Liver (tissue), 9 donors: ENCODE measurements around the gene CACYBP. TPM values are rescaled to one million over a fixed set of nuclear protein-coding genes. Genes with fewer than 3 reads are reported as not detected.

Source experiments
- DNase-seq: peaks from one replicate; pipeline ENCODE4 v3.0.0-alpha.2; 2017; ENCODE audit warnings: low spot score
- H3K27ac ChIP-seq, 2 donors: one replicate each; pipeline ENCODE4 v1.7.0; 2013; ENCODE audit warnings: inconsistent platforms in 2 of 2, low read length in 2 of 2, control low read depth in 1 of 2, low read depth in 1 of 2, mild to moderate bottlenecking in 1 of 2
- H3K27me3 ChIP-seq, 4 donors: one replicate each; pipeline versions ENCODE4 v1.6.1 to v1.7.0; 2013; ENCODE audit warnings: low read length in 3 of 4, inconsistent platforms in 1 of 4, mild to moderate bottlenecking in 1 of 4, moderate library complexity in 1 of 4; ENCODE audit not compliant: control insufficient read depth in 4 of 4, insufficient read depth in 4 of 4
- H3K36me3 ChIP-seq, 4 donors: one replicate each; pipeline versions ENCODE4 v1.6.1 to v1.7.0; 2013; ENCODE audit warnings: low read length in 3 of 4, mild to moderate bottlenecking in 3 of 4, low read depth in 1 of 4, moderate library complexity in 1 of 4; ENCODE audit not compliant: control insufficient read depth in 4 of 4, insufficient read depth in 3 of 4
- H3K4me1 ChIP-seq, 4 donors: one replicate each; pipeline versions ENCODE4 v1.6.1 to v1.7.0; 2013; ENCODE audit warnings: low read length in 3 of 4, mild to moderate bottlenecking in 3 of 4, moderate library complexity in 1 of 4; ENCODE audit not compliant: control insufficient read depth in 4 of 4, insufficient read depth in 4 of 4
- H3K4me3 ChIP-seq, 3 donors: one replicate each; pipeline versions ENCODE4 v1.6.1 to v1.7.0; 2013; ENCODE audit warnings: low read length in 3 of 3, control low read depth in 1 of 3, low read depth in 1 of 3, mild to moderate bottlenecking in 1 of 3
- H3K9ac ChIP-seq, 2 donors: one replicate each; pipeline ENCODE4 v1.7.0; 2013; ENCODE audit warnings: low read length in 2 of 2, mild to moderate bottlenecking in 2 of 2, moderate library complexity in 2 of 2, control low read depth in 1 of 2, low read depth in 1 of 2
- H3K9me3 ChIP-seq, 4 donors: one replicate each; pipeline versions ENCODE4 v1.6.1 to v1.7.0; 2013; ENCODE audit warnings: low read length in 3 of 4; ENCODE audit not compliant: control insufficient read depth in 4 of 4
- ATF3 ChIP-seq: IDR thresholded peaks from 2 replicates; pipeline ENCODE4 v1.6.1; 2016; ENCODE audit warnings: antibody characterized with exemption
- EGR1 ChIP-seq, 2 donors: IDR thresholded peaks; 2 replicates each; pipeline ENCODE4 v1.6.1; 2016 to 2018; ENCODE audit warnings: antibody characterized with exemption in 2 of 2, low read depth in 2 of 2
- FOXA1 ChIP-seq: IDR thresholded peaks from 2 replicates; pipeline ENCODE4 v1.6.1; 2016; ENCODE audit warnings: antibody characterized with exemption
- FOXA2 ChIP-seq: IDR thresholded peaks from 2 replicates; pipeline ENCODE4 v1.6.1; 2016; ENCODE audit warnings: antibody characterized with exemption
- GABPA ChIP-seq, 2 donors: IDR thresholded peaks in 1 of 2; conservative IDR thresholded peaks in 1 of 2; 2 replicates each; pipeline ENCODE4 v1.6.1; 2016; ENCODE audit warnings: antibody characterized with exemption in 2 of 2, mild to moderate bottlenecking in 1 of 2, moderate library complexity in 1 of 2
- HNF4A ChIP-seq, 2 donors: conservative IDR thresholded peaks; 2 replicates each; pipeline ENCODE4 v1.6.1; 2016; ENCODE audit warnings: antibody characterized with exemption in 2 of 2, mild to moderate bottlenecking in 2 of 2
- HNF4G ChIP-seq: IDR thresholded peaks from 2 replicates; pipeline ENCODE4 v1.6.1; 2016; ENCODE audit warnings: antibody characterized with exemption
- JUND ChIP-seq, 2 donors: IDR thresholded peaks; 2 replicates each; pipeline ENCODE4 v1.6.1; 2016; ENCODE audit warnings: antibody characterized with exemption in 2 of 2
- MAX ChIP-seq: IDR thresholded peaks from 2 replicates; pipeline ENCODE4 v1.6.1; 2016; ENCODE audit warnings: antibody characterized with exemption
- NR2F2 ChIP-seq: IDR thresholded peaks from 2 replicates; pipeline ENCODE4 v1.6.1; 2016; ENCODE audit warnings: antibody characterized with exemption
- RAD21 ChIP-seq, 2 donors: IDR thresholded peaks; 2 replicates each; pipeline ENCODE4 v1.6.1; 2016; ENCODE audit warnings: antibody characterized with exemption in 2 of 2, mild to moderate bottlenecking in 2 of 2
- REST ChIP-seq: IDR thresholded peaks from 2 replicates; pipeline ENCODE4 v1.6.1; 2016; ENCODE audit warnings: antibody characterized with exemption, mild to moderate bottlenecking
- RXRA ChIP-seq, 2 donors: IDR thresholded peaks; 2 replicates each; pipeline ENCODE4 v1.6.1; 2017 to 2018; ENCODE audit warnings: antibody characterized with exemption in 2 of 2, mild to moderate bottlenecking in 1 of 2
- TAF1 ChIP-seq: conservative IDR thresholded peaks from 2 replicates; pipeline ENCODE4 v1.6.1; 2016; ENCODE audit warnings: antibody characterized with exemption, mild to moderate bottlenecking
- YY1 ChIP-seq: IDR thresholded peaks from 2 replicates; pipeline ENCODE4 v1.6.1; 2016; ENCODE audit warnings: antibody characterized with exemption, mild to moderate bottlenecking
- ZBTB33 ChIP-seq: IDR thresholded peaks from 2 replicates; pipeline ENCODE4 v1.6.1; 2016; ENCODE audit warnings: antibody characterized with exemption
- WGBS: extraction: QIAGEN DNeasy Blood & Tissue Kit; methylation state at CpG from one replicate; pipeline ENCODE4 v1.1.7; 2013; 5-methylcytosine and 5-hydroxymethylcytosine counted together
- polyA plus RNA-seq, 2 donors: library from polyadenylated mRNA; stranded (reverse) in 1 of 2; unstranded in 1 of 2; fragments of 200-250 nt in 1 of 2; fragments of >200 nt in 1 of 2; fragmentation: Nextera tagmentation in 1 of 2; extraction: Ambion mirVana in 1 of 2; gene quantifications; one replicate each; pipeline versions ENCODE4 v1.2.1 to v1.2.3, GENCODE V29; 2013 to 2015
- total RNA-seq, 2 donors: library from RNA; depleted of rRNA; stranded (reverse); fragments of >200 nt; gene quantifications; one replicate each; pipeline ENCODE4 v1.2.3, GENCODE V29; 2014
- donor health status: healthy.
- donor health status: healthy.
- donor health status: healthy.
- donor health status: healthy.
- donor health status: healthy.

Gene CACYBP
- total and polyA plus RNA-seq, 4 donors = 26.4 to 81.2 (median 36.6) TPM

- WGBS = 97% methylated on average over 1 of the region's 1 CpG
- Histone ChIP-seq H3K9me3 (no peaks in the 10 kb centered on the region), H3K4me3 (no peak overlapping the region), H3K27me3 (no peaks in the 10 kb centered on the region), H3K27ac (no peak overlapping the region), H3K9ac (peak overlapping the region in 1 of 2 donors; percentile 100), H3K4me1 (peaks cover 2 to 11% (median 7%) of the 10 kb centered on the region in 4 donors), H3K36me3 (no peaks in the 10 kb centered on the region)
- TF ChIP-seq NR2F2 (no peak), MAX (no peak), HNF4A (conservative IDR thresholded peaks at IDR 0.05) (no peak), EGR1 (IDR thresholded peaks at IDR 0.05; ENCODE audit: low read depth in 2 of 2) (no peak), ZBTB33 (no peak), REST (no peak), ATF3 (no peak), FOXA2 (no peak), JUND (IDR thresholded peaks at IDR 0.05) (no peak), TAF1 (no peak), FOXA1 (no peak), YY1 (no peak), GABPA (IDR thresholded peaks at IDR 0.05 in 1 of 2, conservative IDR thresholded peaks at IDR 0.05 in 1 of 2) (no peak), HNF4G (no peak)
- no peak for DNase-seq
Observed at GRCh38 chr1:174991473-174991872, 8.3 kb upstream of the CACYBP start.

- Histone ChIP-seq H3K9ac (no peak overlapping the region), H3K27me3 (no peaks in the 10 kb centered on the region), H3K4me1 (peaks cover 0 to 8% (median 4%) of the 10 kb centered on the region in 4 donors), H3K36me3 (no peaks in the 10 kb centered on the region), H3K9me3 (no peaks in the 10 kb centered on the region), H3K27ac (no peak overlapping the region), H3K4me3 (no peak overlapping the region)
- DNase-seq = no peak
- no peak for TF ChIP-seq ATF3
- no peak for TF ChIP-seq REST
- TF ChIP-seq HNF4G = no peak
- no peak for TF ChIP-seq RXRA (IDR thresholded peaks at IDR 0.05)
- TF ChIP-seq ZBTB33 = no peak
- no peak for TF ChIP-seq MAX
- no peak for TF ChIP-seq TAF1
- no peak for TF ChIP-seq RAD21 (IDR thresholded peaks at IDR 0.05)
- no peak for TF ChIP-seq YY1
- no peak for TF ChIP-seq NR2F2
- TF ChIP-seq EGR1 (IDR thresholded peaks at IDR 0.05; ENCODE audit: low read depth in 2 of 2) = no peak
- no peak for TF ChIP-seq HNF4A (conservative IDR thresholded peaks at IDR 0.05)
- no peak for TF ChIP-seq JUND (IDR thresholded peaks at IDR 0.05)
- TF ChIP-seq FOXA2 = no peak
- WGBS = 70% methylated on average over 3 of the region's 3 CpGs
Observed at GRCh38 chr1:174995121-174995520, 4.6 kb upstream of the CACYBP start.
